Loucy (cell line): ENCODE measurements around the gene C1QTNF12.

ENCODE experiments used
- H2AFZ ChIP-seq: fragments of 200-600 bp; sonication (generic); 2 replicates; pipeline ENCODE4 v1.6.0; 2016; ENCODE audit warnings: antibody characterized with exemption, mild to moderate bottlenecking, low read length, moderate library complexity
- H3F3A ChIP-seq: fragments of 200-600 bp; 2 replicates; pipeline ENCODE4 v1.6.0; 2016; ENCODE audit warnings: antibody characterized with exemption, low read depth, mild to moderate bottlenecking
- H3K27me3 ChIP-seq: fragments of 200-600 bp; sonication (generic); 2 replicates; pipeline ENCODE4 v1.6.1; 2014; ENCODE audit warnings: low read length, mild to moderate bottlenecking; ENCODE audit not compliant: insufficient read depth, poor library complexity, severe bottlenecking
- H3K36me3 ChIP-seq: fragments of 200-600 bp; sonication (generic); 2 replicates; pipeline ENCODE4 v1.6.1; 2016; ENCODE audit warnings: low read length; ENCODE audit not compliant: insufficient read depth
- H3K4me1 ChIP-seq: fragments of 200-600 bp; sonication (generic); 2 replicates; pipeline ENCODE4 v1.5.1; 2014; ENCODE audit warnings: low read length, mild to moderate bottlenecking; ENCODE audit not compliant: insufficient read depth, poor library complexity, severe bottlenecking
- H3K4me2 ChIP-seq: fragments of 200-600 bp; sonication (generic); 2 replicates; pipeline ENCODE4 v1.6.0; 2014; ENCODE audit warnings: antibody characterized with exemption, low read length, low read depth, mild to moderate bottlenecking; ENCODE audit not compliant: poor library complexity, severe bottlenecking
- H3K4me3 ChIP-seq: fragments of 200-600 bp; sonication (generic); 2 replicates; pipeline ENCODE4 v1.5.1; 2014; ENCODE audit warnings: low read length, mild to moderate bottlenecking, mixed read lengths; ENCODE audit not compliant: poor library complexity, severe bottlenecking
- H3K79me2 ChIP-seq: fragments of 200-600 bp; sonication (generic); 2 replicates; pipeline ENCODE4 v1.6.1; 2014; ENCODE audit warnings: low read length; ENCODE audit not compliant: insufficient read depth
- H3K9ac ChIP-seq: fragments of 200-600 bp; sonication (generic); 2 replicates; pipeline ENCODE4 v1.6.0; 2014; ENCODE audit warnings: mild to moderate bottlenecking, low read depth, low read length, moderate library complexity; ENCODE audit not compliant: poor library complexity, severe bottlenecking
- H3K9me2 ChIP-seq: fragments of 200-600 bp; sonication (generic); replicated peaks from 2 replicates; pipeline ENCODE4 v1.6.1; 2016; ENCODE audit warnings: low read depth, low read length, mixed read lengths
- H3K9me3 ChIP-seq: fragments of 200-600 bp; sonication (generic); 2 replicates; pipeline ENCODE4 v1.6.1; 2014; ENCODE audit warnings: mild to moderate bottlenecking, antibody characterized with exemption, low read length, low read depth; ENCODE audit not compliant: insufficient read depth
- H4K20me1 ChIP-seq: fragments of 200-600 bp; sonication (generic); 2 replicates; pipeline ENCODE4 v1.6.0; 2014; ENCODE audit warnings: antibody characterized with exemption, low read length, mild to moderate bottlenecking; ENCODE audit not compliant: insufficient read depth, poor library complexity, severe bottlenecking
- EZH2phosphoT487 ChIP-seq: fragments of 200-600 bp; IDR thresholded peaks from 2 replicates; pipeline ENCODE4 v1.6.1; 2018; ENCODE audit warnings: antibody characterized with exemption, mild to moderate bottlenecking, moderate library complexity, borderline replicate concordance
- TF ChIP-seq, protein P1 (sequence below): fragments of 200-600 bp; sonication (generic); conservative IDR thresholded peaks from 2 replicates; pipeline ENCODE4 v1.5.1; 2014; ENCODE audit warnings: mild to moderate bottlenecking, antibody characterized with exemption, low read length

The C1QTNF12 gene

DNA sequence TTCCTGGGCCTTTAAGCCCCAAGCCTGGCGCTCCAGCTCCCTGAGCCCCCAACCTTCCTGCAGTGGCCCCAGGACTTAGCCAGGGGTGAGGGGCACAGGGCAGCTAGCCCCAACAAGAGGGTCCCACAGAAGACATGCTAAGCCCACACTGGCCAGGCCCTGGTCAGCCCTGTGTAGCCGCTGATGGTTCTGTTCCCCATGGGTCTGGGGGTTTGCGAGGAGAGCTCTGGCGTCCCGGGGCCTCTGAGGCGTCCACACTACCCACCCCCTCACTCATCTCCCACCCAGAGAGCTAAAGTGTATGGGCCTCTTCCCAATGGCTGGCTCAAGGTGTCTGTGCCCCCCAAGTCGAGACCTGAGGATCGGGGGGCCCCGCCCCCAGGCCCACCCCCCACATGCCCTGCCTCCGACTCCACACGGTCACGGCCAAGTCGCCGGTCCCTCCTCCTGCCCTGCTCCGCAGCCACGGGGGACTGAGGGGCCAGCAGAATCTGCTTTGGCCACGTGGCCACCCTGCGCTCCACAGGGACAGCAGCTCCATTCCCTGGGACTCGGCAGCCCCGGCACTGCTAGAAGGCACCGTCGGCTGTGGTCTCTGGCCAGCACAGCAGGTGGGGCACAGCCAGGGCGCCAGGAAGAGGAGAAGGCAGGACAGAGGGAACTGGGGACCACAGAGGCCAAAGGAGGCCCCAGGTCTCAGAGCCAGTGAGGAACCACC lies 47.9 kb downstream of the C1QTNF12 start:
- no peaks in the 10 kb centered on the region for H3K9me3 ChIP-seq
- no peaks in the 10 kb centered on the region for H3K36me3 ChIP-seq
- no peaks in the 10 kb centered on the region for H3K9me2 ChIP-seq
- H4K20me1 ChIP-seq, result no peaks in the 10 kb centered on the region
- H3F3A ChIP-seq, result no peaks in the 10 kb centered on the region
- no peak overlapping the region for H3K4me2 ChIP-seq
- H3K27me3 ChIP-seq, result no peaks in the 10 kb centered on the region
- H3K4me1 ChIP-seq, result no peaks in the 10 kb centered on the region
- H3K4me3 ChIP-seq, result no peak overlapping the region
- H2AFZ ChIP-seq, result no peak overlapping the region
- H3K79me2 ChIP-seq, result no peaks in the 10 kb centered on the region
- TF ChIP-seq, protein P1, sequence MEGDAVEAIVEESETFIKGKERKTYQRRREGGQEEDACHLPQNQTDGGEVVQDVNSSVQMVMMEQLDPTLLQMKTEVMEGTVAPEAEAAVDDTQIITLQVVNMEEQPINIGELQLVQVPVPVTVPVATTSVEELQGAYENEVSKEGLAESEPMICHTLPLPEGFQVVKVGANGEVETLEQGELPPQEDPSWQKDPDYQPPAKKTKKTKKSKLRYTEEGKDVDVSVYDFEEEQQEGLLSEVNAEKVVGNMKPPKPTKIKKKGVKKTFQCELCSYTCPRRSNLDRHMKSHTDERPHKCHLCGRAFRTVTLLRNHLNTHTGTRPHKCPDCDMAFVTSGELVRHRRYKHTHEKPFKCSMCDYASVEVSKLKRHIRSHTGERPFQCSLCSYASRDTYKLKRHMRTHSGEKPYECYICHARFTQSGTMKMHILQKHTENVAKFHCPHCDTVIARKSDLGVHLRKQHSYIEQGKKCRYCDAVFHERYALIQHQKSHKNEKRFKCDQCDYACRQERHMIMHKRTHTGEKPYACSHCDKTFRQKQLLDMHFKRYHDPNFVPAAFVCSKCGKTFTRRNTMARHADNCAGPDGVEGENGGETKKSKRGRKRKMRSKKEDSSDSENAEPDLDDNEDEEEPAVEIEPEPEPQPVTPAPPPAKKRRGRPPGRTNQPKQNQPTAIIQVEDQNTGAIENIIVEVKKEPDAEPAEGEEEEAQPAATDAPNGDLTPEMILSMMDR, result no peak
- TF ChIP-seq EZH2phosphoT487, result no peak
- no peak overlapping the region for H3K9ac ChIP-seq

DNA sequence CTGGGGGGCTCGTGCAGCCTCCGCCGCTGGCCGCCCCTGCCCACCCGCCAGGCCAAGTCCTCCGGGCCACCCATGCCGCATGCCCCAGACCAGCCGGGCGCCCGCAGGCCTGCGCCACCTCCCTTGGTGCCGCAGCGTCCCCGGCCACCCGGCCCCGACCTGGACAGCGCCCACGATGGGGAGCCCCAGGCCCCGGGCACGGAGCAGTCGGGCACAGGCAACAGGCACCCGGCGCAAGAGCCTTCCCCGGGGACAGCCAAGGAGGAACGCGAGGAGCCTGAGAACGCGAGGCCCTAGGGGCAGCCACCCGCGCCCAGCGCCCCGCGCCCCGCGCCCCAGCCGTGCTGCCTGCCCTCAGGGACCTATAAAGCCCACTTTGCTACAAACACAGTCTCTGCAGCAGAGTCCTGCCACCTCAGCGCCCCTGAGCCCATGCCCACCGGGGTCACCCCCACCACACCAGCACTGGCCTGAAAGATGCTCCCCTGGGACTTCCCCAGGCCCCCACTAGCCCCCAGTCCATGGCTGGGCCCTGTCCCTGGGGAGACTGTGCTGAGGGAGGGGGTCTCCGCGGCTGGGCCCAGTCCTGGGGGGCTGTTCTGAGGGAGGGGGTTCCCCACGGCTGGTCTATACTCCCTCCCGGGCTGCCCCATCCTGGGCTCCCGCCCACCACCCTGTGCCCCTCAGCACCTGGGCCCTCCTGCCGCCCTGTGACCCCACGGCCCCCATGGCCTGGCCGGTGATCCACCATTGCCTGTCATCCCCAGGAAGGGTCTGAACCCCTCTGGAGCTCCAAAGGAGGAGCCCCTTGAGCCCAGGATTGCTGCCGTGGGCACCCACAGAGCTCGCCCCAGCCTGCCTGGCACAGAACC lies 48.7 kb downstream of the C1QTNF12 start:
- Histone ChIP-seq H3K4me1 (no peaks in the 10 kb centered on the region), H3K9me3 (no peaks in the 10 kb centered on the region), H3K4me3 (no peak overlapping the region), H3K4me2 (no peak overlapping the region), H4K20me1 (no peaks in the 10 kb centered on the region), H3K36me3 (no peaks in the 10 kb centered on the region), H3K9me2 (no peaks in the 10 kb centered on the region), H3F3A (no peaks in the 10 kb centered on the region), H3K27me3 (no peaks in the 10 kb centered on the region), H2AFZ (no peak overlapping the region), H3K9ac (no peak overlapping the region), H3K79me2 (no peaks in the 10 kb centered on the region)
- no peak for TF ChIP-seq EZH2phosphoT487
- TF ChIP-seq, protein P1, result no peak

DNA sequence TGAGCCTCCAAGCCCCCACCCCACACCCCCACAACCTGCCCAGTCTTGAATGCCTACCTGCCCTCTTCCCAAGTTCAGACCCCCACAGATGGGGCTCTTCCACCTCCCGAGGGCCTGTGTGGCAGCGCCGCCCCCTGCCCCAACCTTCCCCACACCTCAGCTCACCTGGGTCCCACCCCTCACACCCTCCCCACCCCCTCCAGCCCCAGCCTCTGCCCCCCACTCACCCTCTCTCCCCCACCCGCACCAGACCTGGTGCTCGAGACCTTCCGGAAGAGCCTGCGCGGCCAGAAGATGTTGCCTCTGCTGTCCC lies 49.4 kb downstream of the C1QTNF12 start:
- no peaks in the 10 kb centered on the region for H3K36me3 ChIP-seq
- no peaks in the 10 kb centered on the region for H3K27me3 ChIP-seq
- no peaks in the 10 kb centered on the region for H3K79me2 ChIP-seq
- H3K9ac ChIP-seq, result no peak overlapping the region
- no peaks in the 10 kb centered on the region for H3F3A ChIP-seq
- H4K20me1 ChIP-seq, result no peaks in the 10 kb centered on the region
- H3K4me3 ChIP-seq, result no peak overlapping the region
- no peak overlapping the region for H3K4me2 ChIP-seq
- H2AFZ ChIP-seq, result no peak overlapping the region
- no peaks in the 10 kb centered on the region for H3K4me1 ChIP-seq
- H3K9me2 ChIP-seq, result no peaks in the 10 kb centered on the region
- H3K9me3 ChIP-seq, result no peaks in the 10 kb centered on the region
- TF ChIP-seq EZH2phosphoT487, result no peak
- TF ChIP-seq, protein P1, result no peak
